HG02642 (cell line): Measurements from ENCODE around the gene MEMO1.

Experiments
- ATAC-seq: cut with Tn5 transposase; IDR thresholded peaks from one replicate; pipeline ENCODE4 v1.9.1; 2021; ENCODE audit warnings: mild to moderate bottlenecking; ENCODE audit not compliant: unreplicated experiment, poor library complexity

Gene MEMO1

GRCh38 chr2:31999438-31999837, 11.4 kb downstream of the MEMO1 start:
- ATAC-seq, result no peak

DNA sequence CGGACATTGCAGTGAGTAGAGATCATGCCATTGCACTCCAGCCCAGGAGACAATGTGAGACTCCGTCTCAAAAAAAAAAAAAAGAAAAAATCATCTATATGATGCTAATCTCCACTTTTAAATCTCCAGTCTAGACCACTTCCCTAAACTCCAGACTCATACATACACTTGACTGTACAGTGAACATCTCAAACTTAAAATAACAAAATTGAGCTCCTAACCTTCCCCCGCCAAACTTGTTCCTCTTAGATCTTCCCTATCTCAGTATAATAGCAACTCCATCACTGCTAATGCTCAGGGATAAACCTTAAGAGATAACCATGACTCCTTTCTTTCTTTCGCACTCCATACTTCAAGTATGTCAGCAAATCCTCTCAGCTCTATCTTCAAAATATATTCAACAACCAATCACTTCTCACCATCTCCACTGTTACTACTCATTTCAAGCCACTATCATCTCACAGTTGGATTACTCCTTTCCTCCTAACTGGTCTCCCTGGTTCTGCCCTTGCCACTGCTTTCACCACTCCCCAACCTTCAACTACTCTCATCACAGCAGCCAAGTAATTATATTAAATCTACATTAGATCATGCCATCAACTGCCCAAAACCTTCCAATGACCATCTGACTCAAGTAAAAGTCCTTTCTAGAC, 12.0 kb downstream of the MEMO1 start:
- ATAC-seq, result no peak

- ATAC-seq, result no peak
These were observed 13.2 kb downstream of the MEMO1 start for GRCh38 chr2:31997653-31998052.

GRCh38 chr2:31996571-31997150, 14.1 kb downstream of the MEMO1 start:
- ATAC-seq, result no peak

- no peak for ATAC-seq
These were observed 17.9 kb downstream of the MEMO1 start for GRCh38 chr2:31992934-31993333.

- ATAC-seq, result no peak
These were observed 18.7 kb downstream of the MEMO1 start for GRCh38 chr2:31992025-31992579.

DNA sequence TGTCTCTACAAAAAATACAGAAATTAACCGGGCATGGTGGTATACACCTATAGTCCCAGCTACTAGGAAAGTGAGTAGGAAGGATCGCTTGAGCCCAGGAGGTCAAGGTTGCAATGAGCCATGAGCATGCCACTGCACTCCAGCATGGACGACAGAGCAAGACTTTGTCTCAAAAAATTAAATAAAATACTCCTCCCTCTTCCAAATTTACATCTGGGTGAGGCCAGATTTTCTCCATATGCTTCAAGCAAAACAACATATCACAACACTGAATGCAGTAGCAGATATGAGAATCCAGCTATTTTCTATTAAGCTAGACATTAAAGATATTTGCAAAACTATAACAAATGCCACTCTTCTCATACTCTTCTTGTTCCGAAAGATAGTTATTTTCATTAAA, 20.9 kb downstream of the MEMO1 start:
- ATAC-seq, result no peak

DNA sequence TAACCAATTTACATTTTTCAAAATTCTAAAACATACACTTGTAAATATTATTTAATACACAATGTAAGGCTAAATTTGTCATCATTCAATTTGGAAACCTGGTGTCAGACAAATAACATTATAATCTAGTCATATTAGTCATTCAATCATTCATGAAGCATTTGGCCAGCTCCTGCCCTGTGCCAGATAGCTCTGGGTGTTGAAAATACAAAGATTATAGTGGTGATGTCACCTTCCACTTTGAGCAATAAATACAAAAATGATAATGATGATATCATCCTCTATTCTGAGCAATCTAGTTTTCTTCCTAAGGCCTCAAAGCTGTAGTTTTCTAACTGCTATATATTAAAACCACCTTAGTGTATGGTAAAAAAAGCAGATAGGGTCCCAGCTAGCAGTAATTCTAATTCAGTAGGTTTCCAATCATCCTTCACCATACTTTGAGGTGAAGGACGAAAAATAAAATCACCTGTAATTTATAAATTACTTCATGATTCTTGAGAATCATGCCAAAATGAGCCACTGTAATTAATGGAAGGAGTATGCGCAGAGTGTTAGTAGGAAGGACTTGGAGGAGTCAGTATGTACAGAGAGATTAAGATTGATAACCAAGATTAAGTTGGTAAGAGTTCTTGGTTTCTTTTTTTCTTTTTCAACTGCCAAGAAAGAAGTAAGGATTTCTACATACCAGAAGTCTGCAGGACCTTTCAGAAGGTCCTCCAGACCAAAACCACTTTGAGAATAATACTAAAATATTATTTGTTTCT, 23.2 kb downstream of the MEMO1 start:
- ATAC-seq, result no peak

DNA sequence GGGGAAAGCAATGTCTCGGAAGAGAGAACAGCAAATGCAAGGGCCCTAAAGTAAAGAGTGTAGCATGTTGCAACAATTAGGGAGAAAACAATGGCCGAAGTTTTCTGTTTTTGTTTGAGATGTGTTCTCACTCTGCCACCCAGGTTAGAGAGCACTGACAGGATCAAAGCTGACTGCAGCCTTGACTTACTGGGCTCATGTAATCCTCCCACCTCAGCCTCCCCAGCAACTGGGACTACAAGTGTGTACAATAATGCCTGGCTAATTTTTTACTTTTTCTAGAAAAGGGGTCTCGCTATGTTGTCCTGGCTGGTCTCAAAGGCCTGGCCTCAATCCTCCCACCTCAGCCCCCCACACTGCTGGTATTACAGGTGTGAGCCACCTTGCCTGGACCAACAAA, 23.9 kb downstream of the MEMO1 start:
- no peak for ATAC-seq

GRCh38 chr2:31983762-31984467, 26.9 kb downstream of the MEMO1 start:
- no peak for ATAC-seq

DNA sequence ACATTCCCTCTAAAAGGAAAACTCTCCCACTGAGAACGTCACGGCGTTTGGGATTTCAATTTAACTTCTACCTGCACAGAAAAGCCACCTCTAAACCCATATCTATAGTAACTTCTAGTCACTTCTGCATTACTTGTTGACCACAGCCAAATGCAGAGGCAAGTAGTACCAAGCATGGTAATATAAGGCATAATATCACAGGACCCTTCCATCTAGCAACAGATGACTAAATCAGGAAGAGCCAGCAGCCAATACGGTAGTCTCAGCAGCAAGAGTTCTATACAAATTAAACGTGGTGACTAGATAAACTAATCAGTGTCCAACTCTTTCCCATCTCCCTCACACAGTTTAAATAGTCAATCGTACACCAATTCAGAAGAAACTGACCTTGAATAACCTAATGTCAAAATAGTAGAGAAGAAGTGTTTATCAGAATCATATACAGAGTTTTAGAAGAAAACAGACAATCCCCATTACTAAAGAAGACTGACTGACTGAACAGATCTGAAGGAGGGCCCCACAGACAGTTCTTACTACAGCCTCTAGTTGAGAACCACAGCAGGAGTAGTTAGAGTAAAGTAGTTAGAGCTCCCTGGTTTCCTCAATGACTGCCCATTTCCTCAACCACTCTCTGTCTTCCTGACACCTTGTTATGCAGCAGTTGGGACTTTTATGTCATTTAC, 30.0 kb downstream of the MEMO1 start:
- ATAC-seq, result peak; percentile 98

GRCh38 chr2:31979956-31980355, 30.9 kb downstream of the MEMO1 start:
- no peak for ATAC-seq

DNA sequence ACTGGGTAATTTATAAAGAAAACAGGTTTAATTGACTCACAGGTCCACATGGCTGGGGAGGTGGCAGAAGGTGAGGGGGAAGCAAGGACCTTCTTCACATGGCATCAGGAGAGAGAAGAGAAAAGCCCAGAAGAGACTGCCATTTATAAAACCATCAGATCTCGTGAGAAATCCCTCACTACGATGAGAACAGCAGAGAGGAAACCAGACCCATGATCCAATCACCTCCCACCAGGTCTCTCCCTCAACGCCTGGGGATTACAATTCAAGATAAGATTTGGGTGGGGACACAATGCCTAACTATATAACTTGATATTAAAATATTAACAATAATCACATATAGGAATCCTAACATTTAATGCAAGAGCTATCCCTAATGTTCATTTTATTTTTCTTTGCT, 31.8 kb downstream of the MEMO1 start:
- ATAC-seq, result no peak

GRCh38 chr2:31978436-31978835, 32.4 kb downstream of the MEMO1 start:
- no peak for ATAC-seq

GRCh38 chr2:31973665-31974064, 37.1 kb downstream of the MEMO1 start:
- ATAC-seq, result no peak

DNA sequence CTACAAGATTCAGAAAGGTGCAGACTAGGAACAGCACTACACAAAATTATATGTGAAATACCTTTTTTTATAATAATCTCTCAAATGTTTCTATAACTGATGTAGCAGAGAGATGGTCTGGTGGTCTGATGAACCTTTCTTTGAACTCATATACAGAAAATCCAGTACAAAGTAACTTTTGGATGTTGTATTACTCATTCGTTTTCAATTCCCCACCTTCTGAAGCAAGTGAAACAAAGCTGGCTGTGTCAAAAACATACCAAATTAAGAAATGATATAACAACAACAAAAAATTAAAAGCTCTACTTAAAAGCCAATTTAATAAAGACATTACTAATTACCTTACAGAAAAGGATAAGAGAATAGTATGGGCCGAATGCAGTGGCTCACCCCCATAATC, 38.7 kb downstream of the MEMO1 start:
- ATAC-seq, result no peak

DNA sequence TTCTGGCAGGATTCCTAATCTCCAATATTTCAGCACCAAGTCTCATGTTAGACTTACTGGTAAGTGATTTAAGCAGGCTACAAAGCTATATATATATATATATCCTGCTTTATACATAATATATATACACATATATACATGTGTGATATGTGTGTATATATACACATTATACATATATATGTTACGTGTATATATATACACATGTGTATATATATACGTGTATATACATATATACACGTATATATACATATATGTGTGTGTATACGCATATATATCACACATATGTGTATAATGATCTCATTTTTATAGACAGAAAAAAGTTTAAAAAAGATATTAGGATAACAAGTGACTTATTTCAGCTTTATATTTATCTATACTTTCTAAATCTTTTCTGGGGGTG, 41.6 kb downstream of the MEMO1 start:
- no peak for ATAC-seq

DNA sequence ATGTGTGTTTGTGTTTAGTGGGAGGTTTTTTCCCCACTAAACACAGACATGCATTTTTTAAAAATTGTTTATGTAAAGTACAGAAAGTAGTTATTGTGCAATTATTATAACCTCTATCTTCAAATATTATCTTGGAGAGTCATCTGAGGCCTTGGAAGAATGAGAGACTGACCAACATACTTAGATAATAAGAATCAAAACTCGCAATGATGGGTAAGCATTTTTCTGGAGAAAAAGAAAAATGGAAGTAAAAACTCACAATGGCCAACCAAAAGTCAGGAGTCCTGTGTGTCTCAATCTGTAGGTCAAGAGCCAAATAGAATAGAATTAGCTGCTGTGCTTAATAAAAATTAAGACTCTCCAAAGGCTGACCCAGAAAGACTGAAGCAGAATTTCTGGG, 43.0 kb downstream of the MEMO1 start:
- ATAC-seq, result no peak

DNA sequence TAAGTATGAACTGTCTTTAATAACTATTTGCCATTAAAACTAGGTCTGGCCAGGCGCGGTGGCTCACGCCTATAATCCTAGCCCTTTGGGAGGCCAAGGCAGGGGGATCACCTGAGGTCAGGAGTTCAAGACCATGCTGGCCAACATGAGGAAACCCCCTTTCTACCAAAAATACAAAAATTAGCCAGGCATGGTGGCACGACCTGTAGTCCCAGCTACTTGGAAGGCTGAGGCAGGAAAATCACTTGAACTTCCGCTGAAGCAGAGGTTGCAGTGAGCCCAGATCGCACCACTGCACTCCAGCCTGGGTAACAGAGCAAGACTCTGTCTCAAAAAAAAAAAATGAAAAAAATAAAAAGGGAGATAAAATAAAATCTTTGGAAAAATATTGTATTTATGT, 44.4 kb downstream of the MEMO1 start:
- ATAC-seq, result peak; percentile 59

DNA sequence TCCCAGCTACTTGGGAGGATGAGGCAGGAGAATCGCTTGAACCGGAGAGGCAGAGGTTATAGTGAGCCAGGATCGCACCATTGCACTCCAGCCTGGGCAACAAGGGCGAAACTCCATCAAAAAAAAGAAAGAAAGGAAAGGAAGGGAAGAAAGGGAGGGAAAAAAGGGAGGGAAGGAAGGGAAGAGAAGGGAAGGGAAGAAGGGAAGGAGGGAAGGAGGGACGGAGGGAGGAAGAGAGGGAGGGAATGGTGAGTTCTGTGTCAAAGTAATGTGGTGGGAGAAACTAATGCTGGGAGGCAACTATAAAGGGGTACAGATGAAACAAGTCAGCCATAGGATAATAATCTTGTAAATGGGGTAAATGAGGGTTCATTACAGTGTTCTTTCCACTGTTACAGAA, 45.7 kb downstream of the MEMO1 start:
- no peak for ATAC-seq
